Measurements from ENCODE around the gene VPS41.
"Not testable (repeated sequence)": the region's sequence is repeated elsewhere in the genome, so short reads cannot be mapped to it uniquely, and the experiment has no call there.

The VPS41 gene

GRCh38 chr7:38953227-38953626 lies 44.2 kb upstream of the VPS41 start:
- TF ChIP-seq CTCF (IDR thresholded peaks at IDR 0.05; ENCODE audit: borderline replicate concordance, extremely low read depth, low read length, poor library complexity, severe bottlenecking) (no peak), EZH2 (IDR thresholded peaks at IDR 0.05; ENCODE audit: borderline replicate concordance, low read depth, low read length, severe bottlenecking) (no peak)
- Histone ChIP-seq H3K9ac (ENCODE audit: low read depth, low read length) (no peak overlapping the region), H3K4me2 (ENCODE audit: insufficient read depth, low read length) (no peak overlapping the region), H3K79me2 (ENCODE audit: insufficient read depth, low read length) (no peaks in the 10 kb centered on the region), H2AFZ (ENCODE audit: low read depth, low read length) (no peak overlapping the region), H4K20me1 (ENCODE audit: insufficient read depth, low read length) (no peaks in the 10 kb centered on the region), H3K27ac (ENCODE audit: low read length) (no peak overlapping the region), H3K27me3 (ENCODE audit: insufficient read depth, low read length, poor library complexity) (no peaks in the 10 kb centered on the region), H3K4me1 (ENCODE audit: insufficient read depth, low read length) (no peaks in the 10 kb centered on the region), H3K4me3 (ENCODE audit: low read depth in 1 of 2, low read length in 2 of 2) (no peak overlapping the region), H3K9me3 (ENCODE audit: insufficient read depth, low read length, severe bottlenecking) (no peaks in the 10 kb centered on the region), H3K36me3 (ENCODE audit: insufficient read depth, low read length) (no peaks in the 10 kb centered on the region)
- DNase-seq (no peak), ATAC-seq (ENCODE audit: insufficient read depth, low read depth) (no peak)

DNA sequence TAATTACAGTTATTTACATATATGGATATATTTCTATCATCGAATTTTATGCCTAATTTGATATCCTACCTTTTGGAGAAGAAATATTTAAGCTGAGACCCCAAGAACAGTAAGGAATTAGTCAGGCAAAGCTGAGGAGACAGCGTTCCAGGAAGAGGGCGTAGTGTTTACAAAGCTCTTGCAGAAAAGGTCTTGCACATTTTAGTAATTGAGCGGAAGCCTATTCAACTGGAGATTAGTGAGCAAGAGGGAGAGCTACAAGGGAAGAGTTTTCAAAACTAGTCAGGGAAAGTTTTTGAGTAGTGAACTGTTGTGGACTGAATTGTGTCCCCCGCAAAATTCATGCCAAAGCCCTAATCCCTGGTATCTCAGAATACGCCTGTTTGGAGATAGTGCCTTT lies 42.2 kb upstream of the VPS41 start:
- no peak for TF ChIP-seq CTCF (IDR thresholded peaks at IDR 0.05; ENCODE audit: borderline replicate concordance, extremely low read depth, low read length, poor library complexity, severe bottlenecking)
- TF ChIP-seq EZH2 (IDR thresholded peaks at IDR 0.05; ENCODE audit: borderline replicate concordance, low read depth, low read length, severe bottlenecking), result no peak
- no peak overlapping the region for H3K4me3 ChIP-seq (ENCODE audit: low read depth in 1 of 2, low read length in 2 of 2)
- no peaks in the 10 kb centered on the region for H3K79me2 ChIP-seq (ENCODE audit: insufficient read depth, low read length)
- no peak overlapping the region for H2AFZ ChIP-seq (ENCODE audit: low read depth, low read length)
- H3K27me3 ChIP-seq (ENCODE audit: insufficient read depth, low read length, poor library complexity), result peaks cover 5% of the 10 kb centered on the region
- DNase-seq (no peak), ATAC-seq (ENCODE audit: insufficient read depth, low read depth) (no peak)
- H3K9ac ChIP-seq (ENCODE audit: low read depth, low read length), result no peak overlapping the region
- no peaks in the 10 kb centered on the region for H4K20me1 ChIP-seq (ENCODE audit: insufficient read depth, low read length)
- H3K4me1 ChIP-seq (ENCODE audit: insufficient read depth, low read length), result no peaks in the 10 kb centered on the region
- H3K4me2 ChIP-seq (ENCODE audit: insufficient read depth, low read length), result no peak overlapping the region
- no peaks in the 10 kb centered on the region for H3K36me3 ChIP-seq (ENCODE audit: insufficient read depth, low read length)
- no peak overlapping the region for H3K27ac ChIP-seq (ENCODE audit: low read length)
- no peaks in the 10 kb centered on the region for H3K9me3 ChIP-seq (ENCODE audit: insufficient read depth, low read length, severe bottlenecking)

DNA sequence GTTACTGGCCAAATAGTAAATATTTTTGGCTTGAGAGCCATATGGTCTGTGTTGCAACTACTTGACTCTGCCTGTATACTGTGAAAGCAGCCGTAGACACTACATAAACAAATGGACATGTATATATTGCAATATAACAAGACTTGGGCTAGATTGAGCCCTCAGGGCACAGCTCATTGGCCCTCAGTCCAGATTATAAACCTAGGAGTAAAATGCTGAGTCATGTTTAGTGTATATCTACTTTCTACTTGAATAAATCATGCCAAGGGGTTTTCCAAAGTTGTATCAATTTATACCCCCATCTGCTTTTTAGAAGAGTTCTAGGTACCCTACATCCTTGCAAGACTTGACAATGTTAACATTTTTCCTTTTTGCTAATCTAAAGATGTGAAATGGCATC lies 41.3 kb upstream of the VPS41 start:
- TF ChIP-seq CTCF (IDR thresholded peaks at IDR 0.05; ENCODE audit: borderline replicate concordance, extremely low read depth, low read length, poor library complexity, severe bottlenecking) (no peak), EZH2 (IDR thresholded peaks at IDR 0.05; ENCODE audit: borderline replicate concordance, low read depth, low read length, severe bottlenecking) (no peak)

GRCh38 chr7:38947541-38947940 lies 38.5 kb upstream of the VPS41 start:
- not testable (repeated sequence) for H2AFZ ChIP-seq (ENCODE audit: low read depth, low read length); ATAC-seq (ENCODE audit: insufficient read depth, low read depth)

More for the DNA sequence above, 41.3 kb upstream of the VPS41 start:
- no peak for DNase-seq
- Histone ChIP-seq H3K4me3 (ENCODE audit: low read depth in 1 of 2, low read length in 2 of 2) (no peak overlapping the region), H3K9me3 (ENCODE audit: insufficient read depth, low read length, severe bottlenecking) (no peaks in the 10 kb centered on the region), H4K20me1 (ENCODE audit: insufficient read depth, low read length) (no peaks in the 10 kb centered on the region), H3K79me2 (ENCODE audit: insufficient read depth, low read length) (no peaks in the 10 kb centered on the region), H3K9ac (ENCODE audit: low read depth, low read length) (no peak overlapping the region), H3K4me2 (ENCODE audit: insufficient read depth, low read length) (no peak overlapping the region), H2AFZ (ENCODE audit: low read depth, low read length) (no peak overlapping the region), H3K4me1 (ENCODE audit: insufficient read depth, low read length) (no peaks in the 10 kb centered on the region), H3K27me3 (ENCODE audit: insufficient read depth, low read length, poor library complexity) (peaks cover 5% of the 10 kb centered on the region), H3K36me3 (ENCODE audit: insufficient read depth, low read length) (no peaks in the 10 kb centered on the region), H3K27ac (ENCODE audit: low read length) (no peak overlapping the region)
- no peak for ATAC-seq (ENCODE audit: insufficient read depth, low read depth)

More at GRCh38 chr7:38947541-38947940, 38.5 kb upstream of the VPS41 start:
- H3K36me3 ChIP-seq (ENCODE audit: insufficient read depth, low read length); H3K9me3 ChIP-seq (ENCODE audit: insufficient read depth, low read length, severe bottlenecking); H4K20me1 ChIP-seq (ENCODE audit: insufficient read depth, low read length); H3K9ac ChIP-seq (ENCODE audit: low read depth, low read length); H3K27me3 ChIP-seq (ENCODE audit: insufficient read depth, low read length, poor library complexity); H3K4me2 ChIP-seq (ENCODE audit: insufficient read depth, low read length); H3K27ac ChIP-seq (ENCODE audit: low read length); H3K4me3 ChIP-seq (ENCODE audit: low read depth in 1 of 2, low read length in 2 of 2); H3K79me2 ChIP-seq (ENCODE audit: insufficient read depth, low read length); H3K4me1 ChIP-seq (ENCODE audit: insufficient read depth, low read length); DNase-seq: not testable (repeated sequence)

All from DND-41 (cell line).